ELF-1 (cell line): ENCODE results near the gene FIGNL2.
"Not testable (repeated sequence)": the region's sequence is repeated elsewhere in the genome, so short reads cannot be mapped to it uniquely, and the experiment has no call there.

ENCODE experiments used
- DNase-seq: peaks from one replicate; pipeline ENCODE4 v3.0.0-alpha.2; 2016; ENCODE audit warnings: low read depth, low spot score

FIGNL2 gene

DNA sequence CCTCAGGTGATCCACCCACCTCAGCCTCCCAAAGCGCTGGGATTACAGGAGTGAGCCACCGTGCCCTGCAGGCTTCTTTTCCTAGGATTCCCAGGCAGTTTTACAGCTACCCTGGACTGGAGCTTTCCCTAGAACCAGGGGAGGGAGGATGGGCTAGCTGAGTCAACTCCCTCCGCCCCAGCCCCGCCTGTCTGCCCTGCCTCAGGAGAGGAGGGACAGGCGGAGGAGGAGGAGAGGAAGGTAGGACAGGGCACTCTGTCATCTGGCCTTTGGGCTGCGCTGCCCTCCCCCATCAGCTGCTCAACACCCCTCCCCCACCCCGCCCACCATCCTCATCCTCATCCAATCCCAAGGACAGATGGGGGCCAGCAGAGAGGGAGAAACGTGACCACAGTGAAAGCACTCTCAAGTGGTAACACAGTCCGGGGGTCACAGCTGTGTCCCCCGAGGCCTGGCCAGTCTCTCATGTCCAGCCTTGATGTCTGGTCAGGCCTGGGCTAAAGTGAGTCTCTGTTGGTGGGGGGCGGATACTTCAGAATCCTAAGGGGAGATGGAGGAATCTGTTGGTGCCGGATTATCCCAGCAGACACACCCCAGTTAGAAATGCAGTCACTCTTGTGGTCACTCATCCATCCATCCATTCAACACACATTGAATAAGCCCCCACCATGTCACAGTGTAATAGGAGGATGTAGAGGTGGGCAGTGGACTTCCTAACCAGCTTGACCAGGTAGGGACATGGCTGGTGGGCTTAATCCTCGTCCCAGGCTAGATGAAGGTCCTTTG, 12.3 kb downstream of the FIGNL2 start:
- peak; percentile 97 for DNase-seq

DNA sequence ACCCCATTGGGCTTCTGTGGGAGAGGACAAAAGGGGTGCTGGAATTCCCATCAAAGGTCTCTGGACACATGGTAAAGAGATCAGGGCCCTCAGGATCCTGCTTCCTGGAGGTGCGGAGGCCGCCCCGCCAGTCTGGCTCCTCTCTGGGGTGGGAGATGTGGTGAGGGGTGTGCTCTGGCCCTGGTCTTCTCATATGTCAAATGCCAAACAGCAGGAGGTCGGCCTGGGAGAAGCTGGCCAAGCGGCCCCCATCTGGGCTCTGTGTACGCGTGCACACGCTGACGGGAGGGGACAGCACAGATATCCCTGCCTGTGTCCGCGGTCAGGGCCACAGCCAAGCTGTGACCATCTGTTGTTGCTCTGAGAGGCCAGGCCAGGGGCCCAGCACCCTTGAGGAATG, 14.1 kb downstream of the FIGNL2 start:
- DNase-seq, result no peak

DNA sequence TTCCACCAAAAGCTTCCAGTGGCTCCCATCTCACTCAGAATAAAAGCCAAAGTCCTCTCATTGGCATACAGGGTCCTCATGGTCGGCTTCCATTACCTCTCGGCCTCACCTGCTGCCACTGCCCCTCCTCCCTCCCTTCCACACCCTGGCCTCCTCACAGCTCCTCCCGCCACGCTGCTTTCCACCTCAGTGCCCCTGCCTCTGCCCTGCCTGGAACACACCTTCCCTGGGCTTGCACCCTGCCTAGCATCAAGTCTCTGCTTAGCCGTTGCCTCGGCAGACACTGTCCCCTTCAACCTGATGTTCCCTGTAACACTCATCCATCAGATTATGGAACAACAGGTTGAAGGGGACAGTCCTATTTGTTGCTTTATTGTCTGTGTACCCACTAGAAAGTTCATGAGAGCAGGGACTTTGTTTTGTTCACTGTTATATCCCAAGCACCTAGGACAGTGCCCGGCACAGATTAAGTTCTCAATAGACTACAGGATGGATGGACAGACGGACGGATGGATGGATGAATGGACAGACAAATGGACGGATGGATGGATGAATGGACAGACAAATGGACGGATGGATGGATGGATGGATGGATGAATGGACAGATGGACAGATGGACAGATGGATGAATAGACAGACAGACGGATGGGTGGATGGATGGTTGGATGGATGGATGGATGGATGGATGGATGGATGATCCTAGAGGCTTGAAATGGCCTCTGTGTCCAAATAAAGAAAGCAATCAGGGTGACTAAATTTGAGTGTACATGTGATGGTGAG, 14.9 kb downstream of the FIGNL2 start:
- no peak for DNase-seq

DNA sequence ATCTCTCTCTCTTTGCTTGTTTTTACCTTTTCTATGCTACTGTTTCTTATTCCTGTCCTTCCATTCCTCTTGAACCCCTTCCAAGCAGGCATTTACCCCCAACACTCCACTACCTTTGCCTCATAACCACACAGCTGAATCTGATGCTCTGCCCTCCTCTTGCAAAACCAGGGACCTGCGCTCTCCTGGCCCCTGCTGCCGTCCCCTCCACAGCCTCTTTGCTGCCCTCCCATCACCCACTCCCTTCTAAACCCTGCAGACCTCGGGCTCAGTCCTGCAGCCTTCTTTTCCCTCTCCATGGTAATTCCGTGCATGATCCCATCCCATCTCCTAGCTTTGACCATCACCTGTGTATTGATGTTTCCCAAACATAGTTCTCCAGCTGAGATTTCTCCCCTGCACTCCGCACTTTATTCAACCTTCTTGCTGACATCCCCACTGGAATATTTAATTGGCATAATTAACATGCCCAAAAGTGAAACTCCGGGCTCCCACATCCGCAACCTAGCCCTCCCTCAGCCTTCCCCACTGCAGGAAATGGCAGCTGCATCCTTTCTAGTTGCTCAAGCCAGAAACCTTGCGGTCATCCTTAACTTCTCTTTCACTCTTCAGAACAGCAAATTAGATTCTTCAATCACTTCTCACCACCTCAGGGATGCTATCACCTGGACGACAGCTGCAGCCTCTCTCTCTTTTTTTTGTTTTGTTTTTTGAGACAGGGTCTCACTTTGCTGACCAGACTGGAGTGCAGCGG, 16.0 kb downstream of the FIGNL2 start:
- no peak for DNase-seq

DNA sequence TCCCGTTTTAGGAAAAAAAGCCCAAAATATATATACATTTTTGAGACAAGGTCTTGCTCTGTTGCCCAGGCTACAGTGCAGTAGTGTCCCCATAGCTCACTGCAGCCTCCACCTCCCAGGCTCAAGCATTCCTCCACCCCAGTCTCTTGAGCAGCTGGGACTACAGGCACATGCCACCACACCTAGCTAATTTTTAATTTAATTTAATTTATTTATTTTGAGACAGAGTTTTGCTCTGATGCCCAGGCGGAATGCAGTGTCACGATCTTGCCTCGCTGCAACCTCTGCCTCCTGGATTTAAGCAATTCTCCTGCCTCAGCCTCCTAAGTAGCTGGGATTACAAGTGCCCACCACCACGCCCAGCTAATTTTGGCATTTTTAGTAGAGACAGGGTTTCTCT, 16.7 kb downstream of the FIGNL2 start:
- DNase-seq, result not testable (repeated sequence)

DNA sequence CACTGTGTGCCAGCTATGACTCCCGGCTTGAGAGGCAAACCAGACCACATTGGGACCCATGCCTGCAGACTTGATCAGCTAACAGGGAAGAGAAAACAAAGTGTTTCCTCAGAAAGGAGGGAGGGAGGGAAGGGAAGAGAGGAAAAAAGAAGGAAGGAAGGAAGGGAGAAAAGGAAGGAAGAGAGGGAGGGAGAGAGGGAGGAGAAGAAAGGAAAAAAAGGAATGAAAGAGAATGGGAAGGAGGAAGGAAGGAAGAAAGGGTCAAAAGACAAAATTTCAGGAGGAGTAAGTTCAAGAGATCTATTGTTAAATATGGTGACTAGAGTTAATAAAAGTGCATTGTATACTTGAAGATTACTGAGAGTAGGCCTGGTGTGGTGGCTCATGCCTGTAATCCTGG, 18.9 kb downstream of the FIGNL2 start:
- no peak for DNase-seq

DNA sequence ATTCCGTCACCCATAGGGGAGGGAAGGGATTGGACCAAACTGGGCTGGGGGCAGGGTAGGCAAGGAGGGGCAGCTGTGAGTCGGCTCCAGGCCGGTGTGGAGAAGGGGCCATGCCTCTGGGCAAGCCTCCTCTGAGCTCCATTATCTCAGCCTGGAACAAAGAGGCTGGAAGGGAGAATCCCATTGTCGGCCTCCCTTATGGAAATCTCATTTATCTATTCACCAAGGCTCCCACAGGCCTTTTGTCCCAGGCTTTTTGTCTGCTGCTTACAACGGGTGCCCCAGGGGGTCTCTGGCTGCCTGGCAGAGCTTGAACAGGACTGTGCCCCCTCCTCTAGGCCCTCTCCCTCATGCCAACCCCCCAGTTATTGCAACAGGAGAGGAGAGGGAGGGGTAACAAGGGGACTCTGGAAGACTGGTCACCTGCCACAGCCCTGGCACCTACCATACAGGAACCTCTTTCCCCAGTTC, 19.5 kb downstream of the FIGNL2 start:
- DNase-seq, result peak; percentile 91

DNA sequence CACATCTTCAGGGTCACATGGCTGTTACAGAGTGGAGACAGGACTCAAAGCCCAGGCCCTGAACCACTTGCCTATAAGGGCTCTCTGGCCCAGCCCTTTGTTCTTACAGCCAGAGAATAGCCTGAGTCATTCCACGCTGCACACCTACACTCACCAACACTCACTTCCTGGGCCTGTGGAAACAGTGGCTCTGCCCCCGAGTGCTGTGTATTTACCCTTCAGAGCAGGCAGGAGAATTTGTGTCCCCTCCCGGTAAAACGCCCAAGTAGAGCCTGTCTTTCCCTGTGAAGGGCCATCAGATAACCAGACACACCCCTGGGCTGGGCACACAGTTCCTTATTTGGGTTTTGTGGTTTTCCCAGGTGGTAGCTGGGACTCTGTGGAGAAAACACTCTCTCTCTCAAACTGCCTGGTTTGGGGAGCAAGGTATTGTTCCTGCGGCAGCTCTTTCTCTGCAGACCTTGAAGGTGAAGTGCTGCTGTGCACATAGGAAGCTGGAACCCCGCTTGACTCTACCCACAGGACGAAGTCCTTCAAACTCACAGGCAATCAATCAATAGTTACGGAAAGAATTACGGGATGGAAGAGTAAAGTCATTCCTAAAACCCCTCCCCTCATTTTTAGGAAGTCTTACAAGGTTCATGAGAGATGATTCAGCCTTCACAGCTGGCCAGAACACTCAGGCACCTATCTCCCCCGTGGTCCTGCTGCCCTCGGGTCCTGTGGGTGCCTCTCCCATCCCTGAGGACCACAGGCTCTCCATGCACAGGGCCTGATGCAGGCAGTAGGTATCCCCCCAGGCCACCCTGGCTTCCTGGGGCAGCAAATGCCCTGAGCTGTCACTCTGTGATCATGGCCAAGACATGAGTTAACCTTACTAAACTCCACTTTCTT, 20.3 kb downstream of the FIGNL2 start:
- DNase-seq, result peak; percentile 57

DNA sequence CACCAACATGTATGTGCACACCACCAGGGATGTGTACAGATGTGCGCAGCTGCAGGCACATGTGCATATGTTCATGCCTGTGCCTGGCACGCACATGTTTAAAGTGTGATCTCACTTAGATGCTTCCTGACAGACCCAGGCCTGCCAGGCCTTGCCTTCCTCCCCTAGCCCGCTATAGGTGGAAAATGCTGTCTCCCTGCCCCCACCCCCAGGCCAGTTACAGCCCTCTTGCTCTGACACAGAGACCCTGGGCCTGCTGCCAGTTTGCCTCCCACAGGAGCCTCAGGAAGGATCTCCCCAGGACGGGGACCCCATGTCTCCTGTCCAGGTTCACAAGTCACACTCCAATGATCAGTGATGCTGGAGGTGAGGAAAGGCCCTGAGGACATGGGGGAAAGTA, 21.6 kb downstream of the FIGNL2 start:
- DNase-seq, result no peak

DNA sequence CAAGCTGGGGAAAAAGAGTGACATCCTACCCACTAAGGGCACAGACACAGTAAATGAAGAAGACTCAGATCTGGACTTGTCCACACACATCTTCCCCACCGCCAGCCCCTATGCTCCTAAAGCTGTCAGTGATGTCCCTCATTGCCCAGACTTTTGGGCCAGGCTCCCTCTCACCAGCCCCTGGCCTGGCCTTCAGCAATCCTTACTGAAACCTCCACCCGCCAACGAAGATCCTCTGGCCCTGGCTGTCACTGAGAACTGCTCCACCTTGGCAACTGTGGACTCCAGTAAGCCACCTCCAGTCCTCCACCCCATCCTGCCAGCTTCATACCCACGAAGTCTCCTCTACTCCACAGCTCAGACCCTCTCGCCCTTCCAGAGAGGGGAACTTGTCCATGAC, 23.3 kb downstream of the FIGNL2 start:
- no peak for DNase-seq

DNA sequence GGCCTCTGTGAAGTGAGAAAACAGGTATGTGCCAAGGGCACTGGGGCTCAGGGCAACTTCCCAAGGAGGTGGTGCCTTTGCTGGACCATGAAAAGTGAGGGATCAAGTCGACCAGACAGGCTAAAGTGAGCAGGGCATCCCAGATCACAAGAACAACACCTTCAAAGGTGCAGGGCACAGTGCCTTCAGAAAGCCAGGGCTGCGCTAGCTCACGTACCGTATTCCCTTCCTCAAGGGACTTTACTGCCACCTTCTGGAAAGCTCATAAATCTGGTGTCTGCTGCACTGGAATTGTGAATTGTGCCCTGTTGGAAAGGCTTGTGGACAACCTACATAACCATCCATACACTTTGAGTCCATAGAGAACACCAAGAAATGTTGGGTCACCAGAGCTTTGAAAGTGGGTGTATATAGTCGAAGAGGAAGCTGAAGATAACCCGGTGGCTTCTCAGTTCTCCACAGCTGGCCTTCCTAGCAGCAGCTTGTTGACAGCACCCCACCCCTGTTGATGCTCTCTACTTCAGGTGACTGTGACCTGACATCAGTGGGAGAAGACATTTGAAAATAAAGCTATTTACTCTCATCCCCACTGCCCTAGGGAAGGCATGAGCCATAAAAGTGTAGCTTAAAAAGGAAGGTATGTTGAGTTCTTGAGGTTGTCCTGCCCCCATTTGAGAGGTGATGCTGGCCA, 24.5 kb downstream of the FIGNL2 start:
- DNase-seq, result peak; percentile 64

DNA sequence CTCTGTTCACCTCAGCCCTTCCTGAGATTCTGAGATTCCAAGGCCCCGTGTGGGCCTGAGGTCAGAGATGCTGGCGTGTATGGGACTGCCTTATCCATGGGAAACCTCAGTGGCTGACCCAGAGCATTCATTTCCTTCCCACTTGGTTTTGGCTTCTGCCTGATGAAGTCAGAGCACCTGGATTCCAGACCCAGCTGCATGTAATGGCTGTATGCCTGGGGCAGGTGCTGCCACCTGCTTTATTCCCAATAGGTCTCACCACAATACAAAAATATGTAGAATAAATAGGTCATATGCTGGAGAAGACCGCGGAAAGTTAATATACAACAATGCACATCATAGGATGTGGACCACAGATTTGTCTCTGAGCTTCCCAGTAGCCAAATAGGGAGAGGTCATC, 25.6 kb downstream of the FIGNL2 start:
- DNase-seq, result no peak

DNA sequence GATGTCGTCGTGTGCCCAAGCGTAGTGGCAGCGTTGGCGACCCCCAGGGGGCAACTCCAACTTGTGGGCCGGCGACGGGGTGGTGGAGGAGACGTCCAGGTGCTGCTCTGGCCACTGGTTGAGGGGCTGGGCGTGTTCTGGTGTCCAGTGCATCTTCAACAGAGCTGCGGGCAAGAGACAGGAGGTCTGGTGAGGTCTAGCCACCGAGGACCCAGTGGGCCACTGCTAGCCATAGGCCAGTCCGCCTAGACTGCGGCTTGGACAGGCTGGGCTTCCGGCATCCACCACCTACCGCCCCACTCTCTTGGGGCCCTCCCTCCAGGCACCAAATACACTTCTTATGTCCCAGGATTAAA, 26.3 kb downstream of the FIGNL2 start:
- no peak for DNase-seq

DNA sequence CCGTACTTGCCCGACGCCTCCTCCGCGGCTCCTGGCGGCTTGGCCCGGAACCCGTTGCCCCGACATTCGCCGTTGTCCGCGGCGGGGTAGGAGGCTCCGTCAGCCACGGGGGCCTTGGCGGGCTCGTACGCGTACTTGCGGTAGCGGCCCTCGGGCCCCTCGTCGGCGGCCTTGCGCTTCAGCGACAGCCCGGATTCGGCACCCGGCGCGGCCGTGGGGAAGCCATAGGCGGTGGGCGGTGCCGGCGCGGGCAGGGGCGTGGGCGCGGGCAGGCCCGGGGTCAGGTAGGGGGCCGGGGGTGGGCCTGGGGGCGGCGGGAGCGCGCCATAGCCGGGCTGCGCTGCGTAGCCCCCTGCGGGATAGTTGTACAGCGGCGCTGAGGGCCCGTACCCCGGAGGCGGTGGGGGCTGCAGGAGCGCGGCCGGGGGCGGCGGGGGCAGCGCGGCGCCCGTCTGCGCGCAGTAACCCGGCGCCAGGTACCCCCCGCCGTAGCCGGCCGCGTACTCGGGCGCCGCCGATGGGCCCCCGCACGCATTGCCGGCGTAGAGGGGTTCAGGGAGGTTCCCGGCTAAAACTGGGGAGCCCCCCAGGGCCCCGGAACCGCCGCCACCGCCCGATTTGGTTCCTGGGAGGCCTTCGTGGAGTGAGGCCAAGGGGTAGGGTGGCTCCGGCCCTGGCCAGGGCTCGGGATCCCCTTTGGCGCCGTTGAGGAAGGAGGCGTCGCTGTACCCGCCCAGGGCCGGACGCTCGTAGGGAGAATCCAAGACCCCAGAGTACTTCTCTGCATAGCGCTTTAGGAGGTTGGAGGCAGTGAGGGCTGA, 26.9 kb downstream of the FIGNL2 start:
- DNase-seq, result no peak

DNA sequence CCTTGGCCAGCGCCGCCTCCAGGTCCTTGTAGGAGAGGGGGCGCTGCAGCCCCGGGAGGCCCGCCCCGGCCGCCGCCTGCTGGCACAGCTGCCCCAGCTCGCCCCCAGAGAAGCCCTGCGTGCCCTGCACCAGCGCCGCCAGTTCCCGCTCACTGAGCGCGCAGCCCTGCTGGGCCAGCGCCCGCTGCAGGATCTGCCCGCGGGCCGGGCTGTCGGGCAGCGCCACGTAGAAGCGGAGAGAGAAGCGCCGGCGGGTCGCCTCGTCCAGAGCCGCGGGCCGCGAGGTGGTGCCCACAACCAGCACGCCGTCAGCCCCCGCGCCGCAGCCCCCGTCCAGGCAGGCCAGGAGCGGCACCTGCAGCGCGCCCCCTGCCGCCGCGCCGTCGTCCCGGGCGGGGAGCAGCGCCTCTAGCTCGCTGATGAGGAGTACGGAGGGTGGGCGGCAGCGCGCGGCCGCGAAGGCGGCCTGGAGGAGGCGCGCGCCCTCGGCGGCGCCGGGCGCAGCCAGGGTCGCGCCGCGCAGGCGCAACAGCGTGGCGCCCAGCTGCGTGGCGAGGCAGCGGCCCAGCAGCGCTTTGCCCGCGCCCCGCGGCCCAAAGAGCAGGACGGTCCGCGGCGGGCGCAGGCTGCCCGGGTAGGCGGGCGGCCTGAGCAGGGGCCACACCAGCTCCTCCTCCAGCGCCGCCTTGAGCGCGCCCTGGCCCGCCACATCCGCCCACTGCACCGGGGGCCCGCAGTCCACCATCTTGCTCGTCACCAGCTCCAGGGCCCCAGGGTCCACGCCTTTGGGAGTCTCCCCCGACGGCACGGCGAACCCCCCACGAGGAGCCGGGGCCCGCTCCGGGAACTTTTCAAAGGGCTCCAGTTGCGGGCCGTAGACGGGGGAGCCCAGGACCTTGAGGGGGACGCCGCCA, 27.7 kb downstream of the FIGNL2 start:
- peak; percentile 85 for DNase-seq

DNA sequence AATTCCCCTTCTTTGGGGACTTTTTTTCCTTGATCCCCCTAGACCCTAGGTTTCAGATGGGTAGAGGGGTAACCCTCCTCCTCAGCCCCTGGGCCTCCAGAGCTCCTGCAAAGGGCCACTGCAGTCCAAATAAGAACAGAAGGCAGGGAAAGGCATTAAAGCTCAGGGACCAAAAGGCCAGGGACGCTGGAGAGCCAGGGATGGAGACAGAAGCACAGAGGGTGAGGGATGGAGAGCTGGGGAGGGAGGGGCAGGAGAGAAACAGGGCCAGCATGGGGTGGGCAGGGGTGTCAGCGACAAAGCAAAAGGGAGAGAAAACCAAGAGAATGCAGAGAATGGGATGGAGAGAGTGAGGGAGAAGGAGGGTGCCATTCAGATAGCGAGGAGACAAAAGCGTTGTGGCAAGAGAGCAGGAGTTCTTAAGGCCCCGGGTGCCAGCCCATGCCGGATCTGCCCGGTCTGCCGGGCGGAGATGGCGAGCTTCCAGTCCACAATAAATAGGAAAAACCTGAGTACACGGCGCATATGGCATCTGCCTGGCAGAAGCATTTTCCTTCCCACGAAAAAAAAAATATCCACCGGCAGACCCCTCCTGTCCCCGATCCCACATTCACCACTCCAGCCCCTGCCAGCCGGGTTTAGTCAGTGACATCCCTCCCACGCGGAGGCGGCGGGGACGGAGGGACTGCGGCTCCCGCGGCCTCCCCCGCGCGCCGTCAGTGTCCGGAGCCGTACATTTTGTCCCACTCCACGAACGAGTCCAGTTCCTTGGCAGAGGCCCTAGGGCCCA, 28.6 kb downstream of the FIGNL2 start:
- DNase-seq, result no peak

DNA sequence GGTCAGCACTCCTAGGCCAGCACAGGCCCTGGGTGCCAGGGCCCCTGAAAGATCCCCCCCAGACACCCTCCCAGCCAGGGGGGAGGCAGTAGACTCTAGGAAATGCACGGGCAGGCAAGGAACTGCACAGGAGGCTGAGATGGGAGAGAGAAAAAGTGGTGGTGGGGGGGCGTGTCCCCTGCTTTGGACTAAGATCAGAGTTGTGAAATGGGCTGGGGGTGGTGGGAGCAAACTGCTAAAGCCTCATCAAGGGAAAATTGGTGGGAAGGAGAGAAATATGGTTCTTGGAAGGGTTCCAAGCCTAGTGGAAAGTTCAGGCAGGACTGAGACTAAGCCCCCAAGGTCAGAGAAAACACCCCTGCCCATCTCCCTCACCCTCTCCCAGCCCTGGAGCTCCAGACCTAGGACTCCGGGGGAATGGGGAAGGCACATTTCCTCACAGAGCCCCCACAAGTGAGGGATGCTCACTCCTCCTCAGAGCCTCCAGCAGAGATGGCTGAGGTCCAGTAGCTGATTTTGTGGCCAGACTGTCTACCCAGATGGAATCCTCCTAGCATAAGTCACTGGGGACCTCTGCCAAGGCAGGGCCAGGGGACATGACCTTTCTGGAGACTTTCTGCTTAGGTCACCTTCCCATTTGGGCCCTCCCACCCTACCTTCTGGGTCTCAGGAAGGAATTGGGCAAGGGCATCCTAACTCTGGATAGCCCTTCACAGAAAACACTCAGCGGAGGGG, 29.8 kb downstream of the FIGNL2 start:
- DNase-seq, result no peak
